Panc1 (cell line): ENCODE measurements around the gene LRP1B. TPM values are rescaled to one million over a fixed set of nuclear protein-coding genes. Genes with fewer than 3 reads are reported as not detected.

ENCODE experiments used
- ATAC-seq: fragments of 200-7000 bp; cut with Tn5 transposase; 2 replicates; pipeline ENCODE4 v1.9.1; 2020; ENCODE audit warnings: mild to moderate bottlenecking, moderate library complexity
- BruUV-seq: library from RNA; stranded (reverse); fragments of 400-500 nt; replicated peaks from 2 replicates; lab custom pipeline; 2021; lab: Mats Ljungman, UMichigan
- CTCF ChIA-PET: fragments of 300-600 bp; sonication (Branson Sonifier 250); formaldehyde crosslinking; loops from one replicate; lab custom pipeline; 2022; ENCODE audit warnings: antibody characterized with exemption; lab: Charles Lee
- POLR2A ChIA-PET: fragments of 300-600 bp; sonication (Branson Sonifier 250); formaldehyde crosslinking; loops from one replicate; lab custom pipeline; 2022; ENCODE audit warnings: antibody characterized with exemption; lab: Charles Lee
- DNase-seq: peaks from one replicate; pipeline ENCODE4 v3.0.0-alpha.2; 2010; ENCODE audit warnings: low read depth, low spot score
- H3K27ac ChIP-seq: 2 replicates; pipeline ENCODE4 v1.5.1; 2011; ENCODE audit warnings: mild to moderate bottlenecking, low read length, inconsistent platforms
- H3K27me3 ChIP-seq: fragments of 200-500 bp; sonication (Bioruptor generic); 2 replicates; pipeline ENCODE4 v1.6.0; 2014; ENCODE audit warnings: low read length, inconsistent platforms; ENCODE audit not compliant: control insufficient read depth, insufficient read depth
- H3K36me3 ChIP-seq: fragments of 200-500 bp; sonication (Bioruptor generic); 2 replicates; pipeline ENCODE4 v1.5.1; 2014; ENCODE audit warnings: inconsistent platforms, mild to moderate bottlenecking, low read length, moderate library complexity; ENCODE audit not compliant: control insufficient read depth, insufficient read depth
- H3K4me1 ChIP-seq: 2 replicates; pipeline ENCODE4 v1.5.1; 2011; ENCODE audit warnings: inconsistent platforms, mild to moderate bottlenecking, low read length, moderate library complexity; ENCODE audit not compliant: control insufficient read depth, insufficient read depth
- H3K4me3 ChIP-seq, 2 experiments: 2 replicates each; pipeline ENCODE4 v1.5.1; 2011 to 2012; ENCODE audit warnings: low read depth in 2 of 2, low read length in 2 of 2, mild to moderate bottlenecking in 2 of 2, inconsistent platforms in 1 of 2, moderate library complexity in 1 of 2
- H3K9me3 ChIP-seq: fragments of 200-500 bp; sonication (Bioruptor generic); 2 replicates; pipeline ENCODE4 v1.5.1; 2014; ENCODE audit warnings: low read depth, mild to moderate bottlenecking, inconsistent platforms, low read length, moderate library complexity; ENCODE audit not compliant: control insufficient read depth, insufficient read depth
- POLR2AphosphoS5 ChIP-seq: IDR thresholded peaks from 2 replicates; pipeline ENCODE4 v1.6.1; 2012; ENCODE audit warnings: mild to moderate bottlenecking, low read depth, low read length, moderate library complexity
- REST ChIP-seq, 2 experiments: IDR thresholded peaks; 2 replicates each; pipeline ENCODE4 v1.6.1; 2011 to 2012; ENCODE audit warnings: low read depth in 2 of 2, control low read depth in 1 of 2, low read length in 1 of 2, mild to moderate bottlenecking in 1 of 2, moderate library complexity in 1 of 2; ENCODE audit not compliant: insufficient read depth in 1 of 2
- SIN3A ChIP-seq: IDR thresholded peaks from 2 replicates; pipeline ENCODE4 v1.6.1; 2012; ENCODE audit warnings: low read depth, mild to moderate bottlenecking, low read length, moderate library complexity, borderline replicate concordance; ENCODE audit not compliant: insufficient read depth
- TCF7L2 ChIP-seq: IDR thresholded peaks from 2 replicates; pipeline ENCODE4 v1.6.1; 2011; ENCODE audit warnings: mild to moderate bottlenecking, low read depth, low read length, inconsistent platforms
- in situ Hi-C: cut with HindIII; loops from 2 replicates; pipeline ENCODE4 v1.10.0; 2016; ENCODE audit warnings: low sequenced_read_pairs, low pct_unique_long_range_greater_than_20kb
- intact Hi-C: fragments of 100-400 bp; cut with micrococcal nuclease; formaldehyde crosslinking; loops from one replicate; pipeline ENCODE4 v1.10.0; 2022; ENCODE audit not compliant: unreplicated experiment
- total RNA-seq: library from RNA; stranded (reverse); gene quantifications from one replicate; pipeline ENCODE4 v1.2.1, GENCODE V29; 2021; ENCODE audit not compliant: unreplicated experiment
- TF ChIP-seq, protein P1 (sequence below): fragments of 450-650 bp; IDR thresholded peaks from 2 replicates; pipeline ENCODE4 v1.5.1; 2017; ENCODE audit warnings: mild to moderate bottlenecking

The LRP1B gene
- total RNA-seq, 1 experiment from 2014 or later: 0.54 TPM

DNA sequence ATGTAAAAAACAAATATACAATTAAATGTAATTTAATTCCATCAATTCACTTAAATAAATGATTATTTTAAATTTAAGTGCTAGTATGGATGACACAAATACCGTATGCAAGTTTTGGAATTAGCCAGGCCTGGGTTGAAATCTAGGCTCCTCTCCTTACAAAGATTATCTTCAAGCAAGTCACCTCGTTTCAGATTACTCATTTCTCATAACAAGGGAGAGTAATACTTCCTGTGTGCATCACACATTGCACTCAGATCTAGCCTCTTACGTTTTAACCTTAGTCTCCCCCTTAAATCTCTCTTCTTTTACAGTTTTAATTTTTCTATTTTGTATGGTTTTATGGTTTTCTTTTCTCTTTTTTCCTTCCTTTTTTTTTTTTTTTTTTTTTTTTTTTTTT is 1874.7 kb downstream of the LRP1B start:
- DNase-seq (no peak), ATAC-seq (no peak)
- H3K9me3 ChIP-seq: no peaks in the 10 kb centered on the region
- no peaks in the 10 kb centered on the region for H3K4me1 ChIP-seq
- intact Hi-C loops (no loop called here), in situ Hi-C loops (no loop called here)
- CTCF ChIA-PET: no interaction called here
- BruUV-seq: no TSS peak
- POLR2A ChIA-PET: no interaction called here
- TF ChIP-seq POLR2AphosphoS5: no peak
- no peak for TF ChIP-seq REST (IDR thresholded peaks at IDR 0.05; ENCODE audit: insufficient read depth in 1 of 2, low read depth in 2 of 2, low read length in 1 of 2)
- TF ChIP-seq, protein P1, sequence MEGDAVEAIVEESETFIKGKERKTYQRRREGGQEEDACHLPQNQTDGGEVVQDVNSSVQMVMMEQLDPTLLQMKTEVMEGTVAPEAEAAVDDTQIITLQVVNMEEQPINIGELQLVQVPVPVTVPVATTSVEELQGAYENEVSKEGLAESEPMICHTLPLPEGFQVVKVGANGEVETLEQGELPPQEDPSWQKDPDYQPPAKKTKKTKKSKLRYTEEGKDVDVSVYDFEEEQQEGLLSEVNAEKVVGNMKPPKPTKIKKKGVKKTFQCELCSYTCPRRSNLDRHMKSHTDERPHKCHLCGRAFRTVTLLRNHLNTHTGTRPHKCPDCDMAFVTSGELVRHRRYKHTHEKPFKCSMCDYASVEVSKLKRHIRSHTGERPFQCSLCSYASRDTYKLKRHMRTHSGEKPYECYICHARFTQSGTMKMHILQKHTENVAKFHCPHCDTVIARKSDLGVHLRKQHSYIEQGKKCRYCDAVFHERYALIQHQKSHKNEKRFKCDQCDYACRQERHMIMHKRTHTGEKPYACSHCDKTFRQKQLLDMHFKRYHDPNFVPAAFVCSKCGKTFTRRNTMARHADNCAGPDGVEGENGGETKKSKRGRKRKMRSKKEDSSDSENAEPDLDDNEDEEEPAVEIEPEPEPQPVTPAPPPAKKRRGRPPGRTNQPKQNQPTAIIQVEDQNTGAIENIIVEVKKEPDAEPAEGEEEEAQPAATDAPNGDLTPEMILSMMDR: no peak
- TF ChIP-seq TCF7L2: no peak
- no peaks in the 10 kb centered on the region for H3K27me3 ChIP-seq
- no peak overlapping the region for H3K27ac ChIP-seq
- H3K36me3 ChIP-seq: no peaks in the 10 kb centered on the region
- H3K4me3 ChIP-seq: no peak overlapping the region

DNA sequence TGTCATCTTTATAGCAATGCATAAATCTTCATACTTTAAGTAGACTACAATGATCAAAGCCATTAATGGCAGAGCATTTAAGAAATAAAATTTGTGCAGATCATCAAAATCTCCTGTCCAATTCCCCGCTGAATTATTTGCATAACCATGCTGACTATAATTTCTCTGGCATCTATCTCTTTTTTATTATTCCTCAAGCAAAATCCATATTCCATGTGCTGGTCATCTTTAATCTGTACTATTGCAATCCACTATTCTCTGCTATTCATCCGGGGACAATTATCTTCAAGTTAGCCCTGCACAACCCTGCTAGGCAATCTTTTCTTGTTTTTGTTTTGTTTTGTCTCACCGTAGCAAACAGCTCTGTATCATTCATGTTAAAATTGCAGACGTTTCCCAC is 1881.0 kb downstream of the LRP1B start:
- TF ChIP-seq, protein P1: no peak
- TF ChIP-seq POLR2AphosphoS5 (no peak), SIN3A (no peak)
- H3K27me3 ChIP-seq: no peaks in the 10 kb centered on the region
- H3K4me3 ChIP-seq: no peak overlapping the region
- H3K27ac ChIP-seq: no peak overlapping the region
- H3K9me3 ChIP-seq: no peaks in the 10 kb centered on the region
- POLR2A ChIA-PET: no interaction called here
- H3K4me1 ChIP-seq: no peaks in the 10 kb centered on the region
- H3K36me3 ChIP-seq: no peaks in the 10 kb centered on the region
- CTCF ChIA-PET: no interaction called here
- no TSS peak for BruUV-seq
- in situ Hi-C loops (no loop called here), intact Hi-C loops (no loop called here)
- DNase-seq: no peak
- no peak for ATAC-seq

DNA sequence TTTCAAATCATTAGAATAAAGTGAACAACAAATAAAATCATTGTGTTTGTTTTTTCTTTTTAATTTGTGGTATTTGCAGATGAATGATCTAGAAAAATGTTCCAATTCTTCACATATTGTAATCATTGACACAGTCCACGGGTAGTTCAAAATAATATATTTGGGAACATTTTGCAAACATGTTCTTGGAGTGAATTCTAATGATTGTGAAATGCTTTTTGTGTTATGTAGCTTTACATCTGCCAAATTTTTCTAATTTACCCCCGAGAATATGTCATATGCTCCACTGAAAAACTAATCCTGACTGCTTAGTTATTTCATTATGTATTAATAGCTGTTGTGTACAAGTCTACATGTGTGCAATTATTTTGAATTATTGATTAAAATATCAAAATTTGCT is 1882.2 kb downstream of the LRP1B start:
- Histone ChIP-seq H3K4me3 (no peak overlapping the region), H3K36me3 (no peaks in the 10 kb centered on the region), H3K27me3 (no peaks in the 10 kb centered on the region), H3K9me3 (no peaks in the 10 kb centered on the region), H3K27ac (no peak overlapping the region), H3K4me1 (no peaks in the 10 kb centered on the region)
- TF ChIP-seq, protein P1: no peak
- TF ChIP-seq POLR2AphosphoS5 (no peak), REST (IDR thresholded peaks at IDR 0.05; ENCODE audit: insufficient read depth in 1 of 2, low read depth in 2 of 2, low read length in 1 of 2) (no peak), TCF7L2 (no peak), SIN3A (no peak)
- ChIA-PET CTCF (no interaction called here), POLR2A (no interaction called here)
- no TSS peak for BruUV-seq
- in situ Hi-C loops: no loop called here
- intact Hi-C loops: no loop called here
- ATAC-seq (no peak), DNase-seq (no peak)
